HepG2 (cell line): ENCODE measurements around the gene CKB. TPM values are rescaled to one million over a fixed set of nuclear protein-coding genes. Genes with fewer than 3 reads are reported as not detected.
A peak's percentile ranks its signal among the peaks of the same experiment; 100 is the strongest.

Experiments
- ATM ChIP-seq: fragments of 450-650 bp; IDR thresholded peaks from 2 replicates; pipeline ENCODE4 v1.7.1; 2017; ENCODE audit warnings: mild to moderate bottlenecking, borderline replicate concordance
- CCDC6 ChIP-seq: sonication (generic); formaldehyde crosslinking; IDR thresholded peaks from 2 replicates; pipeline ENCODE4 v1.8.1; 2022; ENCODE audit warnings: mild to moderate bottlenecking, missing genetic modification reagents, moderate library complexity
- GABPA ChIP-seq, 2 experiments: IDR thresholded peaks; 2 replicates each; pipeline ENCODE4 v1.6.1; 2011 to 2016; ENCODE audit warnings: low read depth in 2 of 2, low read length in 1 of 2, missing biosample characterization in 1 of 2, missing genetic modification characterization in 1 of 2
- KDM4B ChIP-seq: sonication (generic); formaldehyde crosslinking; IDR thresholded peaks from 2 replicates; pipeline ENCODE4 v1.4.0; 2020; ENCODE audit warnings: missing genetic modification reagents
- MYC ChIP-seq: sonication (generic); formaldehyde crosslinking; IDR thresholded peaks from 2 replicates; pipeline ENCODE4 v1.9.0; 2021; ENCODE audit warnings: missing genetic modification reagents, borderline replicate concordance
- NFYB ChIP-seq: sonication (generic); formaldehyde crosslinking; IDR thresholded peaks from 2 replicates; pipeline ENCODE4 v1.4.0; 2020; ENCODE audit warnings: missing genetic modification reagents
- SOX13 ChIP-seq, 3 experiments: fragments of 450-650 bp in 1 of 3; sonication (generic) in 1 of 3; formaldehyde crosslinking in 1 of 3; IDR thresholded peaks in 2 of 3; conservative IDR thresholded peaks in 1 of 3; 2 replicates each; pipeline versions ENCODE4 v1.5.0 to v1.6.1; 2016 to 2020; ENCODE audit warnings: antibody characterized with exemption in 1 of 3, mild to moderate bottlenecking in 1 of 3, missing compliant biosample characterization in 1 of 3, missing genetic modification reagents in 1 of 3, moderate library complexity in 1 of 3
- SP5 ChIP-seq: IDR thresholded peaks from 2 replicates; pipeline ENCODE4 v1.6.1; 2016; ENCODE audit warnings: low read depth, borderline replicate concordance
- SUZ12 ChIP-seq: fragments of 150-350 bp; IDR thresholded peaks from 2 replicates; pipeline ENCODE4 v1.6.1; 2014; ENCODE audit warnings: low read depth, low read length
- TCF12 ChIP-seq, 2 experiments: fragments of 450-650 bp in 1 of 2; sonication (generic) in 1 of 2; formaldehyde crosslinking in 1 of 2; IDR thresholded peaks; 2 replicates each; pipeline versions ENCODE4 v1.6.1 to v1.8.0; 2017 to 2022; ENCODE audit warnings: antibody characterized with exemption in 1 of 2, mild to moderate bottlenecking in 1 of 2, missing genetic modification reagents in 1 of 2, moderate library complexity in 1 of 2
- TSC22D2 ChIP-seq: sonication (generic); formaldehyde crosslinking; IDR thresholded peaks from 2 replicates; pipeline ENCODE4 v1.5.1; 2020; ENCODE audit warnings: missing genetic modification reagents, mild to moderate bottlenecking, borderline replicate concordance
- ZNF225 ChIP-seq: sonication (generic); formaldehyde crosslinking; IDR thresholded peaks from 2 replicates; pipeline ENCODE4 v1.4.0; 2020; ENCODE audit warnings: mild to moderate bottlenecking, missing genetic modification reagents
- ZNF589 ChIP-seq: sonication (generic); formaldehyde crosslinking; conservative IDR thresholded peaks from 2 replicates; pipeline ENCODE4 v1.8.0; 2022; ENCODE audit warnings: mild to moderate bottlenecking, moderate library complexity, missing genetic modification reagents
- ZNF607 ChIP-seq: sonication (generic); formaldehyde crosslinking; IDR thresholded peaks from 2 replicates; pipeline ENCODE4 v1.5.1; 2020; ENCODE audit warnings: missing genetic modification reagents, mild to moderate bottlenecking, borderline replicate concordance
- ZNF776 ChIP-seq: sonication (generic); formaldehyde crosslinking; IDR thresholded peaks from 2 replicates; pipeline ENCODE4 v1.4.0; 2020; ENCODE audit warnings: mild to moderate bottlenecking, missing genetic modification reagents
- polyA plus RNA-seq, 8 experiments: library from polyadenylated mRNA; depleted of rRNA in 3 of 8; stranded (reverse) in 7 of 8; unstranded in 1 of 8; fragments of >200 nt; fragmentation: Illumina TruSeq in 4 of 8; extraction: Trizol in 4 of 8; gene quantifications; 2 replicates each; pipeline versions ENCODE4 v1.2.1 to v1.2.3, GENCODE V29; 2011 to 2016; ENCODE audit warnings: low read depth in 4 of 8, missing spikeins in 1 of 8, mixed read lengths in 1 of 8; ENCODE audit not compliant: insufficient read depth in 1 of 8
- total RNA-seq, 5 experiments: library from RNA; depleted of rRNA; stranded (reverse); fragments of >200 nt; fragmentation: Illumina TruSeq; extraction: Trizol; gene quantifications; 2 replicates each; pipeline ENCODE4 v1.2.3, GENCODE V29; 2016; ENCODE audit warnings: low read depth in 1 of 5
- TF ChIP-seq, protein P1 (sequence below): sonication (generic); formaldehyde crosslinking; IDR thresholded peaks from 2 replicates; pipeline ENCODE4 v1.4.0; 2020; ENCODE audit warnings: missing genetic modification reagents, borderline replicate concordance
- TF ChIP-seq, protein P2 (sequence below), 2 experiments: fragments of 450-650 bp in 1 of 2; sonication (generic) in 1 of 2; formaldehyde crosslinking; IDR thresholded peaks; 2 replicates each; pipeline versions ENCODE4 v1.5.0 to v1.8.0; 2020 to 2022; ENCODE audit warnings: mild to moderate bottlenecking in 1 of 2, missing genetic modification reagents in 1 of 2
- TF ChIP-seq, protein P3 (sequence below): sonication (generic); formaldehyde crosslinking; IDR thresholded peaks from 2 replicates; pipeline ENCODE4 v1.5.0; 2020; ENCODE audit warnings: mild to moderate bottlenecking, missing genetic modification reagents, borderline replicate concordance
- TF ChIP-seq, protein P4 (sequence below): sonication (generic); formaldehyde crosslinking; IDR thresholded peaks from 2 replicates; pipeline ENCODE4 v1.4.0; 2020; ENCODE audit warnings: missing genetic modification reagents
- TF ChIP-seq, protein P5 (sequence below): sonication (generic); formaldehyde crosslinking; IDR thresholded peaks from 2 replicates; pipeline ENCODE4 v1.8.1; 2023; ENCODE audit warnings: mild to moderate bottlenecking, missing genetic modification reagents, borderline replicate concordance

The CKB gene
- total and polyA plus RNA-seq, 2 of the 13 experiments (the other 11 are each of a cell fraction or from before 2014, with no cell fraction given): 82.3 to 217 TPM

DNA sequence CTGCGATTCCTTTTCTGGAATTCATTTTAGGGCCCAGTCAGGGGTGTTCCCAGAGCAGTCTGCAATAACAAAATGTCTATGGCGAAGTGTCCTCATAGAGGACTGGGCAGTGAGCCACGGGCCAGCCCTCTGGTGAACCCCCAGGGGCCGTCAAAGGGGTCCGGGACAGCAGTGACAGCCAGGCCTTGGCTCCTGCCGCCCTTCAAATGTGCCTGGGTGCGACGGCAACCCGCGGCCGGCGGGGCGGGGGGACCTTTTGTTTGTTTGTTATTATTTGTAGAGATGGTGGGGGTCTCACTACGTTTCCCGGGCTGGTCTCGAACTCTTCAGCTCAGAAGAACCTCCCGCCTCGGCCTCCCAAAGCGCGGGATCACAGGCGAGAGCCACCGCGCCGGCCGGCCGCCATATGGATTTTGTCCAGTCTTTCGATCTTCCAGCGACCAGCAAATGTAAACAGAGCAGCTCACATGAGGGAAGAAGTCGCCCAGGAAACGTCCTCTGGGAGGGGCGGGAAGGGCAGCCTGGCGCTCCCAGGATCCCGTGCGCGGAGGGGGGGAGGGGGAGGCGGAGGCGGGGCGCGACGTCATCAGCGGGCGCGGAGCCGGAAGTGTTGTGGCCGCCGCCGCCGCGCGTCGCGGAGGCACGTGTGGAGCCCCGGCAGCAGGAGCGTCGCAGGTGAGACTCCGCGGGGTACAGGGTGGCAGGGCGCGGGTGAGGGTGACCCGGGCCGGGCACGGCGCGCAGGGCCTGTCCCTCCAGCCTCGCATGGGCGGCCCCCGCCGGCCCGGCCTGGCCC, 6.2 kb upstream of the CKB start, which contains the start of gene TRMT61A (continued):
- TF ChIP-seq SOX13 (IDR thresholded peaks at IDR 0.05): no peak
- TF ChIP-seq SOX13 (CRISPR knock-in tag; conservative IDR thresholded peaks at IDR 0.05 in 1 of 2, IDR thresholded peaks at IDR 0.05 in 1 of 2): peak in 1 of 2 experiments; percentile 38; a peak in 2 of 4 replicates
- TF ChIP-seq TCF12 (IDR thresholded peaks at IDR 0.05): no peak
- TF ChIP-seq TCF12 (CRISPR knock-in tag; IDR thresholded peaks at IDR 0.05): 0 out of 2 replicates have a peak, but pooled peaks have one; percentile 33
- TF ChIP-seq ATM: no peak
- TF ChIP-seq SUZ12: no peak
- TF ChIP-seq ZNF589 (CRISPR knock-in tag): no peak
- TF ChIP-seq, protein P1, sequence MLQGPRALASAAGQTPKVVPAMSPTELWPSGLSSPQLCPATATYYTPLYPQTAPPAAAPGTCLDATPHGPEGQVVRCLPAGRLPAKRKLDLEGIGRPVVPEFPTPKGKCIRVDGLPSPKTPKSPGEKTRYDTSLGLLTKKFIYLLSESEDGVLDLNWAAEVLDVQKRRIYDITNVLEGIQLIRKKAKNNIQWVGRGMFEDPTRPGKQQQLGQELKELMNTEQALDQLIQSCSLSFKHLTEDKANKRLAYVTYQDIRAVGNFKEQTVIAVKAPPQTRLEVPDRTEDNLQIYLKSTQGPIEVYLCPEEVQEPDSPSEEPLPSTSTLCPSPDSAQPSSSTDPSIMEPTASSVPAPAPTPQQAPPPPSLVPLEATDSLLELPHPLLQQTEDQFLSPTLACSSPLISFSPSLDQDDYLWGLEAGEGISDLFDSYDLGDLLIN: no peak
- TF ChIP-seq ZNF607: peak; percentile 86
- TF ChIP-seq, protein P2, sequence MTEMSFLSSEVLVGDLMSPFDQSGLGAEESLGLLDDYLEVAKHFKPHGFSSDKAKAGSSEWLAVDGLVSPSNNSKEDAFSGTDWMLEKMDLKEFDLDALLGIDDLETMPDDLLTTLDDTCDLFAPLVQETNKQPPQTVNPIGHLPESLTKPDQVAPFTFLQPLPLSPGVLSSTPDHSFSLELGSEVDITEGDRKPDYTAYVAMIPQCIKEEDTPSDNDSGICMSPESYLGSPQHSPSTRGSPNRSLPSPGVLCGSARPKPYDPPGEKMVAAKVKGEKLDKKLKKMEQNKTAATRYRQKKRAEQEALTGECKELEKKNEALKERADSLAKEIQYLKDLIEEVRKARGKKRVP (CRISPR knock-in tag; IDR thresholded peaks at IDR 0.05): no peak
- peak; percentile 17; the same call in 1 of the 2 replicates for TF ChIP-seq SP5 (CRISPR knock-in tag)
- TF ChIP-seq, protein P3, sequence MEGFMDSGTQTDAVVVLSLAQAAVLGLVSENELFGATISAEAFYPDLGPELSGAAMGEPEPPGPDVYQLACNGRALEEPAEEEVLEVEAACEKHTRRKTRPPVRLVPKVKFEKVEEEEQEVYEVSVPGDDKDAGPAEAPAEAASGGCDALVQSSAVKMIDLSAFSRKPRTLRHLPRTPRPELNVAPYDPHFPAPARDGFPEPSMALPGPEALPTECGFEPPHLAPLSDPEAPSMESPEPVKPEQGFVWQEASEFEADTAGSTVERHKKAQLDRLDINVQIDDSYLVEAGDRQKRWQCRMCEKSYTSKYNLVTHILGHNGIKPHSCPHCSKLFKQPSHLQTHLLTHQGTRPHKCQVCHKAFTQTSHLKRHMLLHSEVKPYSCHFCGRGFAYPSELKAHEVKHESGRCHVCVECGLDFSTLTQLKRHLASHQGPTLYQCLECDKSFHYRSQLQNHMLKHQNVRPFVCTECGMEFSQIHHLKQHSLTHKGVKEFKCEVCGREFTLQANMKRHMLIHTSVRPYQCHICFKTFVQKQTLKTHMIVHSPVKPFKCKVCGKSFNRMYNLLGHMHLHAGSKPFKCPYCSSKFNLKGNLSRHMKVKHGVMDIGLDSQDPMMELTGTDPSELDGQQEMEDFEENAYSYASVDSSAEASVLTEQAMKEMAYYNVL (CRISPR knock-in tag): no peak
- TF ChIP-seq CCDC6 (CRISPR knock-in tag): no peak
- peak; percentile 92 for TF ChIP-seq MYC (CRISPR knock-in tag)
- peak; percentile 37; the same call in 1 of the 2 replicates for TF ChIP-seq KDM4B (CRISPR knock-in tag)
- no peak for TF ChIP-seq NFYB (CRISPR knock-in tag)
- TF ChIP-seq GABPA (IDR thresholded peaks at IDR 0.05; ENCODE audit: low read depth, low read length): peak; percentile 70
- TF ChIP-seq GABPA (CRISPR knock-in tag; IDR thresholded peaks at IDR 0.05; ENCODE audit: low read depth): peak; percentile 62; the same call in 1 of the 2 replicates
- TF ChIP-seq ZNF225: 0 out of 2 replicates have a peak, but pooled peaks have one; percentile 14
- TF ChIP-seq TSC22D2 (CRISPR knock-in tag): peak; percentile 57; the same call in 1 of the 2 replicates
- TF ChIP-seq, protein P4, sequence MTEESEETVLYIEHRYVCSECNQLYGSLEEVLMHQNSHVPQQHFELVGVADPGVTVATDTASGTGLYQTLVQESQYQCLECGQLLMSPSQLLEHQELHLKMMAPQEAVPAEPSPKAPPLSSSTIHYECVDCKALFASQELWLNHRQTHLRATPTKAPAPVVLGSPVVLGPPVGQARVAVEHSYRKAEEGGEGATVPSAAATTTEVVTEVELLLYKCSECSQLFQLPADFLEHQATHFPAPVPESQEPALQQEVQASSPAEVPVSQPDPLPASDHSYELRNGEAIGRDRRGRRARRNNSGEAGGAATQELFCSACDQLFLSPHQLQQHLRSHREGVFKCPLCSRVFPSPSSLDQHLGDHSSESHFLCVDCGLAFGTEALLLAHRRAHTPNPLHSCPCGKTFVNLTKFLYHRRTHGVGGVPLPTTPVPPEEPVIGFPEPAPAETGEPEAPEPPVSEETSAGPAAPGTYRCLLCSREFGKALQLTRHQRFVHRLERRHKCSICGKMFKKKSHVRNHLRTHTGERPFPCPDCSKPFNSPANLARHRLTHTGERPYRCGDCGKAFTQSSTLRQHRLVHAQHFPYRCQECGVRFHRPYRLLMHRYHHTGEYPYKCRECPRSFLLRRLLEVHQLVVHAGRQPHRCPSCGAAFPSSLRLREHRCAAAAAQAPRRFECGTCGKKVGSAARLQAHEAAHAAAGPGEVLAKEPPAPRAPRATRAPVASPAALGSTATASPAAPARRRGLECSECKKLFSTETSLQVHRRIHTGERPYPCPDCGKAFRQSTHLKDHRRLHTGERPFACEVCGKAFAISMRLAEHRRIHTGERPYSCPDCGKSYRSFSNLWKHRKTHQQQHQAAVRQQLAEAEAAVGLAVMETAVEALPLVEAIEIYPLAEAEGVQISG: peak; percentile 57
- TF ChIP-seq ZNF776 (CRISPR knock-in tag): no peak
- TF ChIP-seq, protein P5, sequence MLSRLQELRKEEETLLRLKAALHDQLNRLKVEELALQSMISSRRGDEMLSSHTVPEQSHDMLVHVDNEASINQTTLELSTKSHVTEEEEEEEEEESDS: no peak
